ENCODE results near the gene FNDC3B. TPM values are rescaled to one million over a fixed set of nuclear protein-coding genes. Genes with fewer than 3 reads are reported as not detected.

FNDC3B gene
- total and polyA plus RNA-seq, 2 donors (not counting 1 experiment from before 2014, with no cell fraction given) = 1.2 to 9.2 TPM

DNA sequence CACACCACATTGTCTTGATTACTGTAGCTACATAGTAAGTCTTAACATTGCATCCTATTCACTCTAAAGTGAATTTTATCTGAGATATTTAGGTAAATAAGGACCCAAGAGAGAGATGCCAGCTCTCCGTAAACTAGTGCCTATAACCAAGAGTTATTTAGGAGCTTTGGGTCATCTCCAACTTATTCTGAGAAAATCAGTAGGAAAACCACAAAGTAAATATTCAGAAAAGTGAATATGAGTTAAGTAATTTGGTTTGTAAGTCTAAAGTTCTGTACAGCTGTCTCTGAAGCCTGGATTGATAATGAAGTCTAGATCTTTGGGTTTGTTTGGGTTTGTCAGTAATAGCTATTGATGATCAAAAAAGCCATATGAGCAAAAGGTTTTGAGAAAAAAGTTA is 120.0 kb downstream of the FNDC3B start:
- Histone ChIP-seq H3K4me1 (ENCODE audit: control insufficient read depth in 2 of 2, insufficient read depth in 2 of 2, low read length in 2 of 2) (no peaks in the 10 kb centered on the region), H3K79me2 (ENCODE audit: control insufficient read depth, insufficient read depth, low read length) (no peaks in the 10 kb centered on the region), H3K27me3 (replicated peaks in 1 of 4; ENCODE audit: control extremely low read depth in 1 of 4, control insufficient read depth in 3 of 4, insufficient read depth in 4 of 4, low read length in 3 of 4) (no peaks in the 10 kb centered on the region), H3K36me3 (replicated peaks in 1 of 2; ENCODE audit: control extremely low read depth in 1 of 2, control insufficient read depth in 1 of 2, extremely low read depth in 1 of 2, insufficient read depth in 2 of 2, low read length in 1 of 2) (no peaks in the 10 kb centered on the region), H3K4me3 (ENCODE audit: control extremely low read depth in 1 of 5, extremely low read depth in 1 of 5, insufficient read depth in 1 of 5, low read depth in 2 of 5, low read length in 4 of 5) (no peak overlapping the region), H3K27ac (ENCODE audit: low read length in 2 of 2) (no peak overlapping the region), H3K9me3 (ENCODE audit: control extremely low read depth in 1 of 3, control insufficient read depth in 2 of 3, insufficient read depth in 1 of 3, low read length in 2 of 3) (no peaks in the 10 kb centered on the region), H3K4me2 (replicated peaks; ENCODE audit: low read depth, low read length, poor library complexity, severe bottlenecking) (no peak overlapping the region), H3K9ac (ENCODE audit: low read length) (no peak overlapping the region), H2AFZ (ENCODE audit: insufficient read depth, low read depth, low read length, poor library complexity, severe bottlenecking) (no peak overlapping the region), H4K20me1 (ENCODE audit: control insufficient read depth, insufficient read depth, low read length, poor library complexity, severe bottlenecking) (no peaks in the 10 kb centered on the region)
- Mint-ChIP-seq H3K27ac (no peak overlapping the region), H3K9me3 (ENCODE audit: insufficient read depth) (no peaks in the 10 kb centered on the region), H3K27me3 (peaks cover 5% of the 10 kb centered on the region), H3K4me1 (no peaks in the 10 kb centered on the region), H3K4me3 (no peak overlapping the region)
- POLR2A ChIA-PET = no interaction called here
- WGBS (ENCODE audit: insufficient coverage) = no CpG with 5 or more reads among the region's 1 CpG
- intact Hi-C loops (cut with micrococcal nuclease) = no loop called here
- DNase-seq (no peak), ATAC-seq (ENCODE audit: low read depth) (no peak)
- TF ChIP-seq EZH2 (IDR thresholded peaks at IDR 0.05; ENCODE audit: borderline replicate concordance, insufficient read depth, low read depth, low read length, poor library complexity, severe bottlenecking) = no peak
- TF ChIP-seq, protein P1, sequence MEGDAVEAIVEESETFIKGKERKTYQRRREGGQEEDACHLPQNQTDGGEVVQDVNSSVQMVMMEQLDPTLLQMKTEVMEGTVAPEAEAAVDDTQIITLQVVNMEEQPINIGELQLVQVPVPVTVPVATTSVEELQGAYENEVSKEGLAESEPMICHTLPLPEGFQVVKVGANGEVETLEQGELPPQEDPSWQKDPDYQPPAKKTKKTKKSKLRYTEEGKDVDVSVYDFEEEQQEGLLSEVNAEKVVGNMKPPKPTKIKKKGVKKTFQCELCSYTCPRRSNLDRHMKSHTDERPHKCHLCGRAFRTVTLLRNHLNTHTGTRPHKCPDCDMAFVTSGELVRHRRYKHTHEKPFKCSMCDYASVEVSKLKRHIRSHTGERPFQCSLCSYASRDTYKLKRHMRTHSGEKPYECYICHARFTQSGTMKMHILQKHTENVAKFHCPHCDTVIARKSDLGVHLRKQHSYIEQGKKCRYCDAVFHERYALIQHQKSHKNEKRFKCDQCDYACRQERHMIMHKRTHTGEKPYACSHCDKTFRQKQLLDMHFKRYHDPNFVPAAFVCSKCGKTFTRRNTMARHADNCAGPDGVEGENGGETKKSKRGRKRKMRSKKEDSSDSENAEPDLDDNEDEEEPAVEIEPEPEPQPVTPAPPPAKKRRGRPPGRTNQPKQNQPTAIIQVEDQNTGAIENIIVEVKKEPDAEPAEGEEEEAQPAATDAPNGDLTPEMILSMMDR (IDR thresholded peaks at IDR 0.05) = no peak
- CTCF ChIA-PET = interaction anchor here (0.6 kb wide), 1 partner anchor 108 kb away, joined by 3 read pairs; no protein-coding TSS in a partner anchor

DNA sequence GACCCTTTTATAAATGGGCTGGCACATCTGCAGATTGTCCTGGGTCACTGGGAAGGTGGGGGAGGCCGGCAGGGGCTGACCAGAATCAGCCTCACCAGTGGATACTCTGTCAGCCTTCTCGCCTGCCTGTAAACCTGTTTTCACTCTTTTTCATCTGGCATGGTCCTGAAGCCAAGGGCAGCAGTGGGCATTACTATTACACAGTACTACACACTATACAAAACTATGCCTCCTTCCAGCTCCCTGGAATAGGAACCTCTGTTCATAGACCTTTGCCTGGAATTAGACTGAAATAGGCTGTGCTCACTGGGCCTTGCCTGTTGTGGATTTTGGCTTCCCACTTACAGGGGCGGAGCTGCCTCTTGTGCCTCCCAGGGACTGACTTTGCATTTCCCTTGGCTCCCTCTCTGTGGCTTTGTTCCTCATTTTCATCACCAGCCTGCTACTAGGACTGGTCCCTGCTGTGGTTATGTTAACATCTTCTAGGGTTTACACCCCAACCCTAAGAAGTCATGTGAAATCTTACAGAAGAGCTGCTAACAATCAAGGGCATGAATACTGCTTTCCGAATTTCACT is 120.7 kb downstream of the FNDC3B start:
- no peak overlapping the region for H2AFZ ChIP-seq (ENCODE audit: insufficient read depth, low read depth, low read length, poor library complexity, severe bottlenecking)
- Mint-ChIP-seq H3K4me1 (no peaks in the 10 kb centered on the region), H3K9me3 (ENCODE audit: insufficient read depth) (no peaks in the 10 kb centered on the region), H3K27ac (no peak overlapping the region), H3K27me3 (no peaks in the 10 kb centered on the region), H3K4me3 (no peak overlapping the region)
- no peak overlapping the region for H3K4me2 ChIP-seq (replicated peaks; ENCODE audit: low read depth, low read length, poor library complexity, severe bottlenecking)
- no peaks in the 10 kb centered on the region for H4K20me1 ChIP-seq (ENCODE audit: control insufficient read depth, insufficient read depth, low read length, poor library complexity, severe bottlenecking)
- no peaks in the 10 kb centered on the region for H3K4me1 ChIP-seq (ENCODE audit: control insufficient read depth in 2 of 2, insufficient read depth in 2 of 2, low read length in 2 of 2)
- intact Hi-C loops (cut with micrococcal nuclease) = no loop called here
- H3K36me3 ChIP-seq (replicated peaks in 1 of 2; ENCODE audit: control extremely low read depth in 1 of 2, control insufficient read depth in 1 of 2, extremely low read depth in 1 of 2, insufficient read depth in 2 of 2, low read length in 1 of 2) = no peaks in the 10 kb centered on the region
- no peak overlapping the region for H3K9ac ChIP-seq (ENCODE audit: low read length)
- H3K27me3 ChIP-seq (replicated peaks in 1 of 4; ENCODE audit: control extremely low read depth in 1 of 4, control insufficient read depth in 3 of 4, insufficient read depth in 4 of 4, low read length in 3 of 4) = no peaks in the 10 kb centered on the region
- no peak for TF ChIP-seq EZH2 (IDR thresholded peaks at IDR 0.05; ENCODE audit: borderline replicate concordance, insufficient read depth, low read depth, low read length, poor library complexity, severe bottlenecking)
- no peaks in the 10 kb centered on the region for H3K79me2 ChIP-seq (ENCODE audit: control insufficient read depth, insufficient read depth, low read length)
- 53% methylated on average over 3 of the region's 4 CpGs for WGBS (ENCODE audit: insufficient coverage)
- H3K4me3 ChIP-seq (ENCODE audit: control extremely low read depth in 1 of 5, extremely low read depth in 1 of 5, insufficient read depth in 1 of 5, low read depth in 2 of 5, low read length in 4 of 5) = no peak overlapping the region
- no peak for DNase-seq
- H3K27ac ChIP-seq (ENCODE audit: low read length in 2 of 2) = no peak overlapping the region
- H3K9me3 ChIP-seq (ENCODE audit: control extremely low read depth in 1 of 3, control insufficient read depth in 2 of 3, insufficient read depth in 1 of 3, low read length in 2 of 3) = no peaks in the 10 kb centered on the region
- POLR2A ChIA-PET = no interaction called here
- CTCF ChIA-PET = no interaction called here
- ATAC-seq (ENCODE audit: low read depth) = no peak

Data from B cell (primary cell).